ENCODE results near the gene C5orf34. TPM values are rescaled to one million over a fixed set of nuclear protein-coding genes. Genes with fewer than 3 reads are reported as not detected.
"Not testable (repeated sequence)": the region's sequence is repeated elsewhere in the genome, so short reads cannot be mapped to it uniquely, and the experiment has no call there.

C5orf34 gene
- total RNA-seq, 1 donor from 2014 or later = 4.8 TPM

DNA sequence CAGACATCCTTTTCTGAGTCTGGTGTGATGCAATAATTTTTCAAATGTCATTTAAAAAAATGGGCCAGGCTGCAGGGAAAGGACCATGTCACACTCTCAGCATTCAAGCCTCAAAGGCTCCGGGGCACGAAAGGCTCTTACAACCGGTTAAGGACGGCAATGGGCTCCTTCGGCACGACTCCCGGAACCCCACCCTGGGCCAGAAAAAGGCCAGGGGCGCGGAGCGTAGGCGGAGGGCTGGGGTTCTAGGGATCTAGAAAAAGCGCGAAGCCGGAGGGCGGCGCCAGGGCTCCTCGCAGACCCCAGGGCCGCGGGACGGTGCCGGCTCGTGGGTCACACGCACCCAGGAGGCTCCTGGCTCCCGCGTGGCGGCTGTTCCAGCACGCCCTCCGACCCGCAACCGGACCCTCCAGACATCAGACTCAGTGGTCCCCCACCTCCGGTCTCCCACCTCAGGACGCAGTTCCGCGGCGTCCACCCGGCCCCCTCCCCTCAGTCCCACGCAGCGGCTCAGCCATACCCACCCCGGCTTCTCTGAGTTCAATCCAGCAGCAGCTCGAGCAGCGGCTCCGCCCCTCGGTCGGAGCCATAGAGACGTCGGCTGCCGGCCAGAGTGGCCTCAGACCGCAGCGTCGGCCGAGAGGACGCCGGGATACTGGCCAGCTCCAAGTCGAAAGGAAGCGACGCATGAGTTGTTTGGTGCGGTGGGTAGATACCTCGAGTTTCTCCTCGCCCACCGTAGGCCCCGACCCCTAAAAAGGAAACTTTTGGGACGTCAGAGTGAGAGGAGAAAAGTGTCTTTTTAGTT is 31.4 kb downstream of the C5orf34 start, which contains the start of gene TMEM267:
Gene TMEM267 (minus strand): TSS at position 568 of the 808 bp plus-strand sequence. CDS start 29,896 bp downstream, outside the sequence.
- Mint-ChIP-seq H3K27me3 (ENCODE audit: unreplicated experiment) (peaks cover 3% of the 10 kb centered on the region), H3K4me3 (ENCODE audit: unreplicated experiment) (peak within 1 kb of the TSS; percentile 97), H3K4me1 (ENCODE audit: unreplicated experiment) (peaks cover 9% of the 10 kb centered on the region), H3K9me3 (ENCODE audit: unreplicated experiment) (no peaks in the 10 kb centered on the region), H3K27ac (ENCODE audit: unreplicated experiment) (peak within 1 kb of the TSS; percentile 99), H3K36me3 (ENCODE audit: low read depth, unreplicated experiment) (no peaks in the 10 kb centered on the region)
- TF ChIP-seq, protein P1, sequence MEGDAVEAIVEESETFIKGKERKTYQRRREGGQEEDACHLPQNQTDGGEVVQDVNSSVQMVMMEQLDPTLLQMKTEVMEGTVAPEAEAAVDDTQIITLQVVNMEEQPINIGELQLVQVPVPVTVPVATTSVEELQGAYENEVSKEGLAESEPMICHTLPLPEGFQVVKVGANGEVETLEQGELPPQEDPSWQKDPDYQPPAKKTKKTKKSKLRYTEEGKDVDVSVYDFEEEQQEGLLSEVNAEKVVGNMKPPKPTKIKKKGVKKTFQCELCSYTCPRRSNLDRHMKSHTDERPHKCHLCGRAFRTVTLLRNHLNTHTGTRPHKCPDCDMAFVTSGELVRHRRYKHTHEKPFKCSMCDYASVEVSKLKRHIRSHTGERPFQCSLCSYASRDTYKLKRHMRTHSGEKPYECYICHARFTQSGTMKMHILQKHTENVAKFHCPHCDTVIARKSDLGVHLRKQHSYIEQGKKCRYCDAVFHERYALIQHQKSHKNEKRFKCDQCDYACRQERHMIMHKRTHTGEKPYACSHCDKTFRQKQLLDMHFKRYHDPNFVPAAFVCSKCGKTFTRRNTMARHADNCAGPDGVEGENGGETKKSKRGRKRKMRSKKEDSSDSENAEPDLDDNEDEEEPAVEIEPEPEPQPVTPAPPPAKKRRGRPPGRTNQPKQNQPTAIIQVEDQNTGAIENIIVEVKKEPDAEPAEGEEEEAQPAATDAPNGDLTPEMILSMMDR (IDR thresholded peaks at IDR 0.05; ENCODE audit: unreplicated experiment) = no peak
- DNase-seq (ENCODE audit: low spot score) = peak; percentile 86

DNA sequence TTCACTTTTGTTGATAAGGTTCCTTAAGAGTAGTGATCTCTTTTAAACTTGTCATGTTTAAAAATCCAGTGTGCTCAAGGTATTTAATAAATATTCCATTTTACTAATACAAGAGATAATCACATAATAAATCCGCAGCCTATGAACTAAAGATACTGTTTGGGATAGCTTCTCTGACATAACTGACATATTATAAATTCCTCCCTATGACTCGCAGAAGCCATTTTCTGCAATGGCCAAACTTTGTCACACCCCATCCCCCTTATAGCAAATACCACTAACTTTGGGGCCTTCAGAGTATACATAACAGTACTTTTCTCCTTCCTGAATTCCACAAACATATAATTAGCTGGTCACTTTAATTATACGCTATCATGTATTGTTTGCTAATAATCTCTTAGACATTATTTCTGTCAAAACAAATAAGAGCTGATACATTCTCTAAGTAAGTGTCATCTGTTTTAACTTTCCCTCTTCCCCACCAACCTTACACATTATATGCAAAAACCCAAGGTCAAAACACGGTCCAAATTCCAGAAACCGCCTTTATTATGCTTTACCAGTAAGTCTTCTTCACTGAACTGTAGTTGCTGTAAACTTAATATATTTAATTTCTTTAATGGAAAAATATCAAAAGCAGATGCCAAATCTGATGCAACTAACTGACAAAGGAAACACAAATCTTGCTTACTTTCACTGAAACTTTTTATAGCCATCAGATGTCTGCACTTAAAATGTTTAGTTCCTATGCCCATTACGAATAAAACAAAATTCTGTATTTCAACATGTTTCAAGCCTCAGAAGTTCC is 32.3 kb downstream of the C5orf34 start:
- Mint-ChIP-seq H3K9me3 (ENCODE audit: unreplicated experiment) (no peaks in the 10 kb centered on the region), H3K4me1 (ENCODE audit: unreplicated experiment) (peaks cover 9% of the 10 kb centered on the region), H3K27me3 (ENCODE audit: unreplicated experiment) (peaks cover 5% of the 10 kb centered on the region), H3K4me3 (ENCODE audit: unreplicated experiment) (peak overlapping the region; percentile 97), H3K27ac (ENCODE audit: unreplicated experiment) (peak overlapping the region; percentile 89), H3K36me3 (ENCODE audit: low read depth, unreplicated experiment) (no peaks in the 10 kb centered on the region)
- TF ChIP-seq, protein P1 (IDR thresholded peaks at IDR 0.05; ENCODE audit: unreplicated experiment) = no peak
- DNase-seq (ENCODE audit: low spot score) = no peak

- no peak for DNase-seq (ENCODE audit: low spot score)
Observed at GRCh38 chr5:43469671-43470391, 45.1 kb downstream of the C5orf34 start.

DNA sequence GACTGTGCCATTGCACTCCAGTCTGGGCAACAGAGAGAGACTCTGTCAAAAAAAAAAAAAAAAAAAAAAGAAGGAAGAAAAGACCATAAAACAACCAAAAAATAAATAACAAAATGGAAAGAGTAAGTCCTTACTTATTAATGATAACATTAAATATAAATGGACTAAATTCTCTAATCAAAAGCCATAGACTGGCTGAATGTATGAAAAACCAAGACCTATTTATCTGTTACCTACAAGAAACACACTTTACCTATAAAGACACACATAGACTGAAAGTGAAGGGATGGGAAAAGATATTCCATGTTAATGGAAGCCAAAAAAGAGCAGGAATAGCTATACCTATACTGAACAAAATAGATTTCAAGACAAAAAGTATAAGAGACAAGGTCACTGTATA is 47.8 kb downstream of the C5orf34 start:
- Mint-ChIP-seq H3K27me3 (ENCODE audit: unreplicated experiment) (no peaks in the 10 kb centered on the region), H3K27ac (ENCODE audit: unreplicated experiment) (no peak overlapping the region), H3K4me1 (ENCODE audit: unreplicated experiment) (no peaks in the 10 kb centered on the region), H3K4me3 (ENCODE audit: unreplicated experiment) (peak overlapping the region; percentile 83), H3K9me3 (ENCODE audit: unreplicated experiment) (peaks cover 7% of the 10 kb centered on the region), H3K36me3 (ENCODE audit: low read depth, unreplicated experiment) (peaks cover 30% of the 10 kb centered on the region)
- TF ChIP-seq, protein P1 (IDR thresholded peaks at IDR 0.05; ENCODE audit: unreplicated experiment) = no peak
- DNase-seq (ENCODE audit: low spot score) = no peak

More at GRCh38 chr5:43469671-43470391, 45.1 kb downstream of the C5orf34 start:
- Mint-ChIP-seq H3K4me1 (ENCODE audit: unreplicated experiment) (no peaks in the 10 kb centered on the region), H3K27ac (ENCODE audit: unreplicated experiment) (no peak overlapping the region), H3K4me3 (ENCODE audit: unreplicated experiment) (no peak overlapping the region), H3K27me3 (ENCODE audit: unreplicated experiment) (peaks cover 2% of the 10 kb centered on the region), H3K9me3 (ENCODE audit: unreplicated experiment) (peaks cover 7% of the 10 kb centered on the region), H3K36me3 (ENCODE audit: low read depth, unreplicated experiment) (peaks cover 35% of the 10 kb centered on the region)
- TF ChIP-seq, protein P1 (IDR thresholded peaks at IDR 0.05; ENCODE audit: unreplicated experiment) = no peak

DNA sequence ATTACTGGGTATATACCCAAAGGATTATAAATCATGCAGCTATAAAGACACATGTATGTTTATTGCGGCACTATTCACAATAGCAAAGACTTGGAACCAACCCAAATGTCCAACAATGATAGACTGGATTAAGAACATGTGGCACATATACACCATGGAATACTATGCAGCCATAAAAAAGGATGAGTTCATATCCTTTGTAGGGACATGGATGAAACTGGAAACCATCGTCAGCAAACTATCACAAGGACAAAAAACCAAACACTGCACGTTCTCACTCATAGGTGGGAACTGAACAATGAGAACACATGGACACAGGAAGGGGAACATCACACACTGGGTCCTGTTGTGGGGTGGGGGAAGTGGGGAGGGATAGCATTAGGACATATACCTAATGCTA is 49.5 kb downstream of the C5orf34 start:
- not testable (repeated sequence) for H3K27ac Mint-ChIP-seq (ENCODE audit: unreplicated experiment); H3K27me3 Mint-ChIP-seq (ENCODE audit: unreplicated experiment); H3K4me1 Mint-ChIP-seq (ENCODE audit: unreplicated experiment); H3K4me3 Mint-ChIP-seq (ENCODE audit: unreplicated experiment); H3K9me3 Mint-ChIP-seq (ENCODE audit: unreplicated experiment); DNase-seq (ENCODE audit: low spot score)
- peaks cover 38% of the 10 kb centered on the region for H3K36me3 Mint-ChIP-seq (ENCODE audit: low read depth, unreplicated experiment)

All from endothelial cell (in vitro differentiated cells).